Measurements from ENCODE around the gene EIF4EBP3. TPM values are rescaled to one million over a fixed set of nuclear protein-coding genes. Genes with fewer than 3 reads are reported as not detected.
A peak's percentile ranks its signal among the peaks of the same experiment; 100 is the strongest.

Gene EIF4EBP3
- total and polyA plus RNA-seq, 9 of the 15 experiments (the other 6 are each of a cell fraction or from before 2014, with no cell fraction given): 1.3 to 7.5 (median 3.8) TPM

DNA sequence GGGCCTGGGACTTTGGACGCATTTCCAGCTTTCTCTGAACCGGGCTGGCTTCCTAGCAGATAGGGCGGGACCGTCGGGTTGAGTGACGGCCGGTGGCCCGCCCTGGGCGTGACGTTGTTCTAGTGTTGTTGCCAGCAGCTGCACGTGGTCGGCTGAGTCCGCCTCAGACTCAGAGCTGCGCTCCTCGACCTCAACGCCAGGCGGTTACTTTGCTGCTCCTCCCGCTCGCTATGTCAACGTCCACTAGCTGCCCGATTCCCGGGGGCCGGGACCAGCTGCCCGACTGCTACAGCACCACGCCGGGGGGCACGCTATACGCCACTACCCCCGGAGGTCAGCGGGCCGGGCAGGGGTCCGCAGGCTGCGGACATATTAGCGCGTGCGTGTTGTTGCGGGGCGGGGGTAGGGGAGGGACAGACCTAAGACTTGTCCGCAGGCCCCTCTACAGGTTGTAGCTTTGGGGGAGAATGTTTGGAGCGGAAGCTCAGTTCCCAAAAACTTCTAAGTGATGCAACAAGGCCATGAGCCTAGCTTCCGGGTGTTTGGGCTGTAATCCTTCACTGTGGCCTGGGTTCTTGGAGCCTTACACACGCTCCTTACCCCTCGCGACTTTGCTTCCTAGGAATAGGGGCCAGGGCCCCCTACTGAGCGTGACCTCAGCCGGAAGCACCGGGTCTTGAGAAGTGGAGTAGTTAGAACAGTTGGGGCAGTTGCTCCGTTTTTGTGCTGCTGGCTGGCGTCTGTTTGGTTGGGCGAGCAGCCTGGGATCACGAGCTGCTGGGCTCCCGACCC is at the start of gene EIF4EBP3 (continued):
- TF ChIP-seq, protein P1, sequence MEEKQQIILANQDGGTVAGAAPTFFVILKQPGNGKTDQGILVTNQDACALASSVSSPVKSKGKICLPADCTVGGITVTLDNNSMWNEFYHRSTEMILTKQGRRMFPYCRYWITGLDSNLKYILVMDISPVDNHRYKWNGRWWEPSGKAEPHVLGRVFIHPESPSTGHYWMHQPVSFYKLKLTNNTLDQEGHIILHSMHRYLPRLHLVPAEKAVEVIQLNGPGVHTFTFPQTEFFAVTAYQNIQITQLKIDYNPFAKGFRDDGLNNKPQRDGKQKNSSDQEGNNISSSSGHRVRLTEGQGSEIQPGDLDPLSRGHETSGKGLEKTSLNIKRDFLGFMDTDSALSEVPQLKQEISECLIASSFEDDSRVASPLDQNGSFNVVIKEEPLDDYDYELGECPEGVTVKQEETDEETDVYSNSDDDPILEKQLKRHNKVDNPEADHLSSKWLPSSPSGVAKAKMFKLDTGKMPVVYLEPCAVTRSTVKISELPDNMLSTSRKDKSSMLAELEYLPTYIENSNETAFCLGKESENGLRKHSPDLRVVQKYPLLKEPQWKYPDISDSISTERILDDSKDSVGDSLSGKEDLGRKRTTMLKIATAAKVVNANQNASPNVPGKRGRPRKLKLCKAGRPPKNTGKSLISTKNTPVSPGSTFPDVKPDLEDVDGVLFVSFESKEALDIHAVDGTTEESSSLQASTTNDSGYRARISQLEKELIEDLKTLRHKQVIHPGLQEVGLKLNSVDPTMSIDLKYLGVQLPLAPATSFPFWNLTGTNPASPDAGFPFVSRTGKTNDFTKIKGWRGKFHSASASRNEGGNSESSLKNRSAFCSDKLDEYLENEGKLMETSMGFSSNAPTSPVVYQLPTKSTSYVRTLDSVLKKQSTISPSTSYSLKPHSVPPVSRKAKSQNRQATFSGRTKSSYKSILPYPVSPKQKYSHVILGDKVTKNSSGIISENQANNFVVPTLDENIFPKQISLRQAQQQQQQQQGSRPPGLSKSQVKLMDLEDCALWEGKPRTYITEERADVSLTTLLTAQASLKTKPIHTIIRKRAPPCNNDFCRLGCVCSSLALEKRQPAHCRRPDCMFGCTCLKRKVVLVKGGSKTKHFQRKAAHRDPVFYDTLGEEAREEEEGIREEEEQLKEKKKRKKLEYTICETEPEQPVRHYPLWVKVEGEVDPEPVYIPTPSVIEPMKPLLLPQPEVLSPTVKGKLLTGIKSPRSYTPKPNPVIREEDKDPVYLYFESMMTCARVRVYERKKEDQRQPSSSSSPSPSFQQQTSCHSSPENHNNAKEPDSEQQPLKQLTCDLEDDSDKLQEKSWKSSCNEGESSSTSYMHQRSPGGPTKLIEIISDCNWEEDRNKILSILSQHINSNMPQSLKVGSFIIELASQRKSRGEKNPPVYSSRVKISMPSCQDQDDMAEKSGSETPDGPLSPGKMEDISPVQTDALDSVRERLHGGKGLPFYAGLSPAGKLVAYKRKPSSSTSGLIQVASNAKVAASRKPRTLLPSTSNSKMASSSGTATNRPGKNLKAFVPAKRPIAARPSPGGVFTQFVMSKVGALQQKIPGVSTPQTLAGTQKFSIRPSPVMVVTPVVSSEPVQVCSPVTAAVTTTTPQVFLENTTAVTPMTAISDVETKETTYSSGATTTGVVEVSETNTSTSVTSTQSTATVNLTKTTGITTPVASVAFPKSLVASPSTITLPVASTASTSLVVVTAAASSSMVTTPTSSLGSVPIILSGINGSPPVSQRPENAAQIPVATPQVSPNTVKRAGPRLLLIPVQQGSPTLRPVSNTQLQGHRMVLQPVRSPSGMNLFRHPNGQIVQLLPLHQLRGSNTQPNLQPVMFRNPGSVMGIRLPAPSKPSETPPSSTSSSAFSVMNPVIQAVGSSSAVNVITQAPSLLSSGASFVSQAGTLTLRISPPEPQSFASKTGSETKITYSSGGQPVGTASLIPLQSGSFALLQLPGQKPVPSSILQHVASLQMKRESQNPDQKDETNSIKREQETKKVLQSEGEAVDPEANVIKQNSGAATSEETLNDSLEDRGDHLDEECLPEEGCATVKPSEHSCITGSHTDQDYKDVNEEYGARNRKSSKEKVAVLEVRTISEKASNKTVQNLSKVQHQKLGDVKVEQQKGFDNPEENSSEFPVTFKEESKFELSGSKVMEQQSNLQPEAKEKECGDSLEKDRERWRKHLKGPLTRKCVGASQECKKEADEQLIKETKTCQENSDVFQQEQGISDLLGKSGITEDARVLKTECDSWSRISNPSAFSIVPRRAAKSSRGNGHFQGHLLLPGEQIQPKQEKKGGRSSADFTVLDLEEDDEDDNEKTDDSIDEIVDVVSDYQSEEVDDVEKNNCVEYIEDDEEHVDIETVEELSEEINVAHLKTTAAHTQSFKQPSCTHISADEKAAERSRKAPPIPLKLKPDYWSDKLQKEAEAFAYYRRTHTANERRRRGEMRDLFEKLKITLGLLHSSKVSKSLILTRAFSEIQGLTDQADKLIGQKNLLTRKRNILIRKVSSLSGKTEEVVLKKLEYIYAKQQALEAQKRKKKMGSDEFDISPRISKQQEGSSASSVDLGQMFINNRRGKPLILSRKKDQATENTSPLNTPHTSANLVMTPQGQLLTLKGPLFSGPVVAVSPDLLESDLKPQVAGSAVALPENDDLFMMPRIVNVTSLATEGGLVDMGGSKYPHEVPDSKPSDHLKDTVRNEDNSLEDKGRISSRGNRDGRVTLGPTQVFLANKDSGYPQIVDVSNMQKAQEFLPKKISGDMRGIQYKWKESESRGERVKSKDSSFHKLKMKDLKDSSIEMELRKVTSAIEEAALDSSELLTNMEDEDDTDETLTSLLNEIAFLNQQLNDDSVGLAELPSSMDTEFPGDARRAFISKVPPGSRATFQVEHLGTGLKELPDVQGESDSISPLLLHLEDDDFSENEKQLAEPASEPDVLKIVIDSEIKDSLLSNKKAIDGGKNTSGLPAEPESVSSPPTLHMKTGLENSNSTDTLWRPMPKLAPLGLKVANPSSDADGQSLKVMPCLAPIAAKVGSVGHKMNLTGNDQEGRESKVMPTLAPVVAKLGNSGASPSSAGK (IDR thresholded peaks at IDR 0.05): peak; percentile 93
- no peak for TF ChIP-seq SRSF3 (IDR thresholded peaks at IDR 0.05; ENCODE audit: insufficient read depth, low read length)
- TF ChIP-seq, protein P2, sequence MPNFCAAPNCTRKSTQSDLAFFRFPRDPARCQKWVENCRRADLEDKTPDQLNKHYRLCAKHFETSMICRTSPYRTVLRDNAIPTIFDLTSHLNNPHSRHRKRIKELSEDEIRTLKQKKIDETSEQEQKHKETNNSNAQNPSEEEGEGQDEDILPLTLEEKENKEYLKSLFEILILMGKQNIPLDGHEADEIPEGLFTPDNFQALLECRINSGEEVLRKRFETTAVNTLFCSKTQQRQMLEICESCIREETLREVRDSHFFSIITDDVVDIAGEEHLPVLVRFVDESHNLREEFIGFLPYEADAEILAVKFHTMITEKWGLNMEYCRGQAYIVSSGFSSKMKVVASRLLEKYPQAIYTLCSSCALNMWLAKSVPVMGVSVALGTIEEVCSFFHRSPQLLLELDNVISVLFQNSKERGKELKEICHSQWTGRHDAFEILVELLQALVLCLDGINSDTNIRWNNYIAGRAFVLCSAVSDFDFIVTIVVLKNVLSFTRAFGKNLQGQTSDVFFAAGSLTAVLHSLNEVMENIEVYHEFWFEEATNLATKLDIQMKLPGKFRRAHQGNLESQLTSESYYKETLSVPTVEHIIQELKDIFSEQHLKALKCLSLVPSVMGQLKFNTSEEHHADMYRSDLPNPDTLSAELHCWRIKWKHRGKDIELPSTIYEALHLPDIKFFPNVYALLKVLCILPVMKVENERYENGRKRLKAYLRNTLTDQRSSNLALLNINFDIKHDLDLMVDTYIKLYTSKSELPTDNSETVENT (CRISPR knock-in tag; IDR thresholded peaks at IDR 0.05): no peak
- TF ChIP-seq, protein P3, sequence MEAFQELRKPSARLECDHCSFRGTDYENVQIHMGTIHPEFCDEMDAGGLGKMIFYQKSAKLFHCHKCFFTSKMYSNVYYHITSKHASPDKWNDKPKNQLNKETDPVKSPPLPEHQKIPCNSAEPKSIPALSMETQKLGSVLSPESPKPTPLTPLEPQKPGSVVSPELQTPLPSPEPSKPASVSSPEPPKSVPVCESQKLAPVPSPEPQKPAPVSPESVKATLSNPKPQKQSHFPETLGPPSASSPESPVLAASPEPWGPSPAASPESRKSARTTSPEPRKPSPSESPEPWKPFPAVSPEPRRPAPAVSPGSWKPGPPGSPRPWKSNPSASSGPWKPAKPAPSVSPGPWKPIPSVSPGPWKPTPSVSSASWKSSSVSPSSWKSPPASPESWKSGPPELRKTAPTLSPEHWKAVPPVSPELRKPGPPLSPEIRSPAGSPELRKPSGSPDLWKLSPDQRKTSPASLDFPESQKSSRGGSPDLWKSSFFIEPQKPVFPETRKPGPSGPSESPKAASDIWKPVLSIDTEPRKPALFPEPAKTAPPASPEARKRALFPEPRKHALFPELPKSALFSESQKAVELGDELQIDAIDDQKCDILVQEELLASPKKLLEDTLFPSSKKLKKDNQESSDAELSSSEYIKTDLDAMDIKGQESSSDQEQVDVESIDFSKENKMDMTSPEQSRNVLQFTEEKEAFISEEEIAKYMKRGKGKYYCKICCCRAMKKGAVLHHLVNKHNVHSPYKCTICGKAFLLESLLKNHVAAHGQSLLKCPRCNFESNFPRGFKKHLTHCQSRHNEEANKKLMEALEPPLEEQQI (IDR thresholded peaks at IDR 0.05): no peak
- TF ChIP-seq PURB (CRISPR knock-in tag; IDR thresholded peaks at IDR 0.05; ENCODE audit: low read depth): no peak
- no peak for TF ChIP-seq SMAD1 (IDR thresholded peaks at IDR 0.05; ENCODE audit: low read depth, low read length, partially characterized antibody)
- TF ChIP-seq LCOR (CRISPR knock-in tag; IDR thresholded peaks at IDR 0.05): peak; percentile 74
- TF ChIP-seq JUN (IDR thresholded peaks at IDR 0.05; ENCODE audit: borderline replicate concordance, low read depth, low read length): peak; percentile 79; the same call in 1 of the 2 replicates
- TF ChIP-seq JUN (CRISPR knock-in tag; IDR thresholded peaks at IDR 0.05; ENCODE audit: borderline replicate concordance): no peak
- TF ChIP-seq SETDB1 (IDR thresholded peaks at IDR 0.05; ENCODE audit: low read length): no peak
- no peak for TF ChIP-seq SMARCB1 (IDR thresholded peaks at IDR 0.05; ENCODE audit: insufficient read length, low read depth)
